Measurements from ENCODE around the gene NLRP7. TPM values are rescaled to one million over a fixed set of nuclear protein-coding genes. Genes with fewer than 3 reads are reported as not detected.
A peak's percentile ranks its signal among the peaks of the same experiment; 100 is the strongest.
"Not testable (repeated sequence)": the region's sequence is repeated elsewhere in the genome, so short reads cannot be mapped to it uniquely, and the experiment has no call there.

NLRP7 gene
- polyA plus RNA-seq, 2 of the 4 experiments (the other 2 are of a cell fraction) = not detected

DNA sequence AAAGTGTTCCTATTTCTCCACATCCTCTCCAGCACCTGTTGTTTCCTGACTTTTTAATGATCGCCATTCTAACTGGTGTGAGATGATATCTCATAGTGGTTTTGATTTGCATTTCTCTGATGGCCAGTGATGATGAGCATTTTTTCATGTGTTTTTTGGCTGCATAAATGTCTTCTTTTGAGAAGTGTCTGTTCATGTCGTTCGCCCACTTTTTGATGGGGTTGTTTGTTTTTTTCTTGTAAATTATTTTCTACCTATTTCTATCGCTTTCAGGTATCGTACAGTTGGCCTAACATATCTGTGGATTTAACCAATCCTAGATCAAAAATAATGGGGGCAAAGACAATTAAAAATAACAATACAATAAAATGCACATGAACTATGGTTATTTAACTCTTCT, 24.1 kb upstream of the NLRP7 start:
- H3K9me3 ChIP-seq; H3K4me1 ChIP-seq; FAIRE-seq; DNase-seq (ENCODE audit: low read depth in 1 of 2, low spot score in 1 of 2); H3K4me2 ChIP-seq; POLR2A ChIA-PET; H3K4me3 ChIP-seq; H3K27ac ChIP-seq; CTCF ChIA-PET; ATAC-seq: not testable (repeated sequence)
- 64% methylated on average over 4 of the region's 5 CpGs for WGBS (ENCODE audit: missing lambda C conversion rate)

DNA sequence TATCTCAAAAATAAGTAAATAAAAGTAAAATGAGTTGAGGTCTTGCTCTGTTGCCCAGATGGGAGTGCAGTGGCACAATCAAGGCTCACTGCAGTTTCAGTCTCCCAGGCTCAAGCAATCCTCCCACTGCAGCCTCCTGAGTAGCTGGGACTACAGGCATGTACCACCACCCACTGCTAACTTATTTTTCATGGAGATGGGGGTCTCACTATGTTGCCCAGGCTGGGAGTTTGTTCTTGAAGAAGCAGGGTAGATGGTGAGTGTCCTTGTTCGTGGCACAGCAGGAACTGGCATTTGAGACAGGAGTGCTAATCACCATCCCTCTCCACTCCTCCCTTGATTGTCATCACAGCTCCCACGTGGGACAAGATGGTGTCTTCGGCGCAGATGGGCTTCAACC, 22.3 kb upstream of the NLRP7 start:
- Histone ChIP-seq H3K4me2 (no peak overlapping the region), H3K9me3 (no peaks in the 10 kb centered on the region), H3K4me3 (no peak overlapping the region), H3K27ac (no peak overlapping the region), H3K4me1 (peaks cover 6% of the 10 kb centered on the region; the same call in 1 of the 3 replicates)
- POLR2A ChIA-PET = no interaction called here
- CTCF ChIA-PET = interaction anchor here (1.2 kb wide), 1 partner anchor 88 kb away, joined by 4 read pairs; no protein-coding TSS in a partner anchor
- FAIRE-seq (no peak), ATAC-seq (no peak), DNase-seq (ENCODE audit: low read depth in 1 of 2, low spot score in 1 of 2) (no peak)
- WGBS (ENCODE audit: missing lambda C conversion rate) = 72% methylated on average over 4 of the region's 4 CpGs
- no peak for TF ChIP-seq TP53 (CRISPR knock-in tag; IDR thresholded peaks at IDR 0.05)
- TF ChIP-seq NFE2L2 (conservative IDR thresholded peaks at IDR 0.05; ENCODE audit: low read length) = no peak
- TF ChIP-seq NR3C1 (IDR thresholded peaks at IDR 0.05) = no peak
- TF ChIP-seq ZNF302 (CRISPR knock-in tag; IDR thresholded peaks at IDR 0.05) = no peak
- no peak for TF ChIP-seq TFCP2L1 (CRISPR knock-in tag; IDR thresholded peaks at IDR 0.05)
- TF ChIP-seq POLR2A (IDR thresholded peaks at IDR 0.05; ENCODE audit: low read length) = no peak
- no peak for TF ChIP-seq CHD4 (IDR thresholded peaks at IDR 0.05; ENCODE audit: borderline replicate concordance)
- TF ChIP-seq HOXB5 (CRISPR knock-in tag; IDR thresholded peaks at IDR 0.05) = no peak
- TF ChIP-seq, protein P1, sequence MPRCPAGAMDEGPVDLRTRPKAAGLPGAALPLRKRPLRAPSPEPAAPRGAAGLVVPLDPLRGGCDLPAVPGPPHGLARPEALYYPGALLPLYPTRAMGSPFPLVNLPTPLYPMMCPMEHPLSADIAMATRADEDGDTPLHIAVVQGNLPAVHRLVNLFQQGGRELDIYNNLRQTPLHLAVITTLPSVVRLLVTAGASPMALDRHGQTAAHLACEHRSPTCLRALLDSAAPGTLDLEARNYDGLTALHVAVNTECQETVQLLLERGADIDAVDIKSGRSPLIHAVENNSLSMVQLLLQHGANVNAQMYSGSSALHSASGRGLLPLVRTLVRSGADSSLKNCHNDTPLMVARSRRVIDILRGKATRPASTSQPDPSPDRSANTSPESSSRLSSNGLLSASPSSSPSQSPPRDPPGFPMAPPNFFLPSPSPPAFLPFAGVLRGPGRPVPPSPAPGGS (IDR thresholded peaks at IDR 0.05) = no peak
- TF ChIP-seq RNF2 (IDR thresholded peaks at IDR 0.05; ENCODE audit: borderline replicate concordance, low read depth) = no peak
- TF ChIP-seq ESRRA (IDR thresholded peaks at IDR 0.05; ENCODE audit: borderline replicate concordance, low read length) = no peak
- TF ChIP-seq, protein P2, sequence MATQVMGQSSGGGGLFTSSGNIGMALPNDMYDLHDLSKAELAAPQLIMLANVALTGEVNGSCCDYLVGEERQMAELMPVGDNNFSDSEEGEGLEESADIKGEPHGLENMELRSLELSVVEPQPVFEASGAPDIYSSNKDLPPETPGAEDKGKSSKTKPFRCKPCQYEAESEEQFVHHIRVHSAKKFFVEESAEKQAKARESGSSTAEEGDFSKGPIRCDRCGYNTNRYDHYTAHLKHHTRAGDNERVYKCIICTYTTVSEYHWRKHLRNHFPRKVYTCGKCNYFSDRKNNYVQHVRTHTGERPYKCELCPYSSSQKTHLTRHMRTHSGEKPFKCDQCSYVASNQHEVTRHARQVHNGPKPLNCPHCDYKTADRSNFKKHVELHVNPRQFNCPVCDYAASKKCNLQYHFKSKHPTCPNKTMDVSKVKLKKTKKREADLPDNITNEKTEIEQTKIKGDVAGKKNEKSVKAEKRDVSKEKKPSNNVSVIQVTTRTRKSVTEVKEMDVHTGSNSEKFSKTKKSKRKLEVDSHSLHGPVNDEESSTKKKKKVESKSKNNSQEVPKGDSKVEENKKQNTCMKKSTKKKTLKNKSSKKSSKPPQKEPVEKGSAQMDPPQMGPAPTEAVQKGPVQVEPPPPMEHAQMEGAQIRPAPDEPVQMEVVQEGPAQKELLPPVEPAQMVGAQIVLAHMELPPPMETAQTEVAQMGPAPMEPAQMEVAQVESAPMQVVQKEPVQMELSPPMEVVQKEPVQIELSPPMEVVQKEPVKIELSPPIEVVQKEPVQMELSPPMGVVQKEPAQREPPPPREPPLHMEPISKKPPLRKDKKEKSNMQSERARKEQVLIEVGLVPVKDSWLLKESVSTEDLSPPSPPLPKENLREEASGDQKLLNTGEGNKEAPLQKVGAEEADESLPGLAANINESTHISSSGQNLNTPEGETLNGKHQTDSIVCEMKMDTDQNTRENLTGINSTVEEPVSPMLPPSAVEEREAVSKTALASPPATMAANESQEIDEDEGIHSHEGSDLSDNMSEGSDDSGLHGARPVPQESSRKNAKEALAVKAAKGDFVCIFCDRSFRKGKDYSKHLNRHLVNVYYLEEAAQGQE (IDR thresholded peaks at IDR 0.05) = no peak
- no peak for TF ChIP-seq SMC3 (IDR thresholded peaks at IDR 0.05)
- TF ChIP-seq PHF8 (IDR thresholded peaks at IDR 0.05; ENCODE audit: borderline replicate concordance, low read depth) = no peak
- TF ChIP-seq MYC (IDR thresholded peaks at IDR 0.05; ENCODE audit: borderline replicate concordance, low read length) = no peak
- no peak for TF ChIP-seq CBX8 (IDR thresholded peaks at IDR 0.05)
- TF ChIP-seq ZC3H11A (IDR thresholded peaks at IDR 0.05) = no peak
- TF ChIP-seq EHMT2 (IDR thresholded peaks at IDR 0.05; ENCODE audit: low read depth) = no peak
- TF ChIP-seq KDM1A (IDR thresholded peaks at IDR 0.05; ENCODE audit: low read depth) = no peak

DNA sequence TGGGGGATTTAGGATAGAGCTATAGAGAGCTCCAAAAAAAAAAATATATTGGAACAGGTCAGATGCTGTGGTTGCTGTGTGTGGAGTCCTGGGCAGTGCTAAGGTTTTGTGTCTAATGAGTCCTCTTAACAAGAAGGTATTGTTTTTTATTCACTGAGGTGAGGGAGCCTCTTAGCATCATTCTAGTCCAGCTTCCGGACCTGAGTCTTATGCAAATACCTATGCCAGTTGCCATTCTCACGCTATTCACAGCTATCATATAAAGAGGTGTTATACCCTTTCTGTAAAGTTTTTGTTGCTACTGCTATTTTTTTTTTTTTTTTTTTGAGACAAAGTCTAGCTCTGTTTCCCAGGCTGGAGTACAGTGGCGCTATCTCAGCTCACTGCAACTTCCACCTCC, 20.3 kb upstream of the NLRP7 start:
- ATAC-seq (no peak), FAIRE-seq (no peak), DNase-seq (ENCODE audit: low read depth in 1 of 2, low spot score in 1 of 2) (no peak)
- Histone ChIP-seq H3K4me1 (peaks cover 6% of the 10 kb centered on the region; the same call in 1 of the 3 replicates), H3K9me3 (no peaks in the 10 kb centered on the region), H3K27ac (no peak overlapping the region), H3K4me3 (no peak overlapping the region), H3K4me2 (peak overlapping the region; percentile 81)
- TF ChIP-seq MAFK (IDR thresholded peaks at IDR 0.05; ENCODE audit: partially characterized antibody) = no peak
- TF ChIP-seq, protein P3, sequence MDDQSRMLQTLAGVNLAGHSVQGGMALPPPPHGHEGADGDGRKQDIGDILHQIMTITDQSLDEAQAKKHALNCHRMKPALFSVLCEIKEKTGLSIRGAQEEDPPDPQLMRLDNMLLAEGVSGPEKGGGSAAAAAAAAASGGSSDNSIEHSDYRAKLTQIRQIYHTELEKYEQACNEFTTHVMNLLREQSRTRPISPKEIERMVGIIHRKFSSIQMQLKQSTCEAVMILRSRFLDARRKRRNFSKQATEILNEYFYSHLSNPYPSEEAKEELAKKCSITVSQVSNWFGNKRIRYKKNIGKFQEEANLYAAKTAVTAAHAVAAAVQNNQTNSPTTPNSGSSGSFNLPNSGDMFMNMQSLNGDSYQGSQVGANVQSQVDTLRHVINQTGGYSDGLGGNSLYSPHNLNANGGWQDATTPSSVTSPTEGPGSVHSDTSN (IDR thresholded peaks at IDR 0.05) = no peak
- TF ChIP-seq PHF8 (IDR thresholded peaks at IDR 0.05; ENCODE audit: borderline replicate concordance, low read depth) = no peak
- TF ChIP-seq EHMT2 (IDR thresholded peaks at IDR 0.05; ENCODE audit: low read depth) = no peak
- no peak for TF ChIP-seq SREBF2 (IDR thresholded peaks at IDR 0.05)
- CTCF ChIA-PET = interaction anchor here (0.7 kb wide), 1 partner anchor 86 kb away, joined by 5 read pairs; no protein-coding TSS in a partner anchor
- 86% methylated on average over 3 of the region's 3 CpGs for WGBS (ENCODE audit: missing lambda C conversion rate)
- POLR2A ChIA-PET = no interaction called here

DNA sequence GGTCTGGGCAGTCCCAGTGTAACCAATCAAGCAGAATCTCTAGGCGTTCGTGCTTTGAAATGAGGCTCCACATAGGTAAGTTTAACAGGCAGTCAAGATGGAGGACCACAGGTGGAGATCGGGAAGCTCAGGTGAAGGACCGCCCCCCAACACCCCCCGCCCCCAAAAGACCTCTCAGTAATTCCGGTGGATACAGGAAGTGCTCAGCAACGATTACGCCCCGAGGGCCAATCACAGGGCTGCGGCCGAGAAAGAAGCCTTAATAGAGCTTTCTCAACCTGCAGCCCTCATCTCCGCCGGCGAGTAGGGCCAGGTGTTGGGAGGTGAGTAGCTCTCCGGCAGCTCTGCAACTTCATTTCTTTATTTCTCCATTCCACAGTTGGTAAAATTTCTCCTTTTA, 17.7 kb upstream of the NLRP7 start:
- H3K9me3 ChIP-seq, CTCF ChIA-PET, H3K27ac ChIP-seq, H3K4me1 ChIP-seq, POLR2A ChIA-PET, FAIRE-seq, H3K4me2 ChIP-seq, H3K4me3 ChIP-seq: not testable (repeated sequence)
- WGBS (ENCODE audit: missing lambda C conversion rate) = no CpG with 5 or more reads among the region's 15 CpGs
- peak; percentile 84 to 93 for ATAC-seq
- DNase-seq (ENCODE audit: low read depth in 1 of 2, low spot score in 1 of 2) = peak in 1 of 2 experiments; percentile 29

Measured in A549 (cell line).